NOMO-1 treated with DMSO at 0.1 percent for 48 hours (cell line): ENCODE measurements around the gene NR1I3.
"Not testable (repeated sequence)": the region's sequence is repeated elsewhere in the genome, so short reads cannot be mapped to it uniquely, and the experiment has no call there.

Experiments used
- DNase-seq: peaks from one replicate; lab custom pipeline; 2025; ENCODE audit not compliant: unreplicated experiment; lab: John Stamatoyannopoulos, UW

NR1I3 gene, protein sequence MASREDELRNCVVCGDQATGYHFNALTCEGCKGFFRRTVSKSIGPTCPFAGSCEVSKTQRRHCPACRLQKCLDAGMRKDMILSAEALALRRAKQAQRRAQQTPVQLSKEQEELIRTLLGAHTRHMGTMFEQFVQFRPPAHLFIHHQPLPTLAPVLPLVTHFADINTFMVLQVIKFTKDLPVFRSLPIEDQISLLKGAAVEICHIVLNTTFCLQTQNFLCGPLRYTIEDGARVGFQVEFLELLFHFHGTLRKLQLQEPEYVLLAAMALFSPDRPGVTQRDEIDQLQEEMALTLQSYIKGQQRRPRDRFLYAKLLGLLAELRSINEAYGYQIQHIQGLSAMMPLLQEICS

DNA sequence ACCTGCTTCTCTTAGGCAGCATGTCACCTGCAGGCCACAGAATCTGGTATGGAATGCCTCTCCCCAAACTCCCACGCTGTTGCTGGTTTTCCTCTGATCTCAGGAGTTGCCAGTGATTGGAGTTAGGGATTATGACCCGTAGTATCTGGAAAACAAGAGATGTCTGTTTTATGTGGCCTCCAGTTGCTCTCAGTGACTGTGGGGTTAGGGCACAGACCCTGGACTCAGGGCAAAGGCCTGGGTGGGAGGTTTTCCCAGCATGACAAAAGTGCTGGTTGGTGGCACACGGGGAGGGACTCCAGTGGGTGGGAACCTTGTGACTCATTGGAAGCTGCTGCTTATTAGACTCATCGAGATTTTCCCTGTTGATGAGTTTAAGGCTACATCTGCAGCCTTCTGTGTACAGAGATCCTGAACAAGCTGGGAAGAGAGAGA lies at the start of gene NR1I3:
Gene NR1I3, minus strand, starts transcription at position 165 of the 435 bp plus-strand sequence. CDS start 1,638 bp downstream, outside the sequence.
- no peak for DNase-seq

DNA sequence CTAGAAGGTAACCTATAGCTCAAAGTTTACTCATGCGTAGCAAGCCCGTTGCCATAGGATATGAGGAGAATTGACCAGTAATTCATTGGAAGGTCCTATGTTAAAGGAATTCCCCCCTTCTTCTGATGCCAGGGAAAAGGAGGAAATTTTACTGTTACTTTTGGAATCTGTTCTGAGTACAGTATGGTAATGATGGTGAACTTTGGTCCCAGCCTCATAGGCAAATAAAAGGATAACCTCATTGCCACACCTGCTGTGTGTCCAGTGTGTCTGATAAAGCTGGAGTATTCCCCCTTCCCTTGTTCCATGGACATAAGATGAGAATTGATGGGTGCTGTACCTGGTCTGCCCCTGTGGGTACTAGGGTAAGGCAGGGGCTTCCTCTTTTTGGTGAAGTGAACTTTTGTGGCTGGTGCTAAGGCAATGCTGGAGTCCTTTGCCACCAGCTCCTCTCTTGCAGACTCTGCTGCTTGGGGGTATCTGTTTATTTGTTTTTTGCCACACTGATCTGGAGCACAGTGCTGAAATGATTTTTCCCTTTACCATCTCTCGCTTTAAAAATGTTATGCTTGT lies 49.6 kb upstream of the NR1I3 start:
- no peak for DNase-seq

DNA sequence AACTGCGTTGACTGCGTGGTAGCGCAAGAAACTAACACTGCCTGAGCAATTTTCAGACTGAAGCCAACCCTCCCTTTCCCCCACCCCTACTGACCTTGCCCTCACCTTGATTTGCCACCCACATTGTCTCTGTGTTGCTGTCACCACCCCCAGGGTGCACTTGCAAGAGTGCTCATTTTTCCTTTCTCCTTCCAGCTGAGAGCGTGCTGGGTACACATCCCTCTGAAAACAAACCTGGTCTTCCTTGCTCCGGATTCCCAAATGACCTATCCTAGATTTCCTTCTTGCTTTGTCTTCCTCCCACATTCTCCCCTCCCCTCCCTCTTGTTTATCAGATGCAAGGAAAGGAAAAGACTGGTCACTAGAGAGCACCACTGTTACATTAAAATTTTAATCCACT lies 47.5 kb upstream of the NR1I3 start:
- no peak for DNase-seq

DNA sequence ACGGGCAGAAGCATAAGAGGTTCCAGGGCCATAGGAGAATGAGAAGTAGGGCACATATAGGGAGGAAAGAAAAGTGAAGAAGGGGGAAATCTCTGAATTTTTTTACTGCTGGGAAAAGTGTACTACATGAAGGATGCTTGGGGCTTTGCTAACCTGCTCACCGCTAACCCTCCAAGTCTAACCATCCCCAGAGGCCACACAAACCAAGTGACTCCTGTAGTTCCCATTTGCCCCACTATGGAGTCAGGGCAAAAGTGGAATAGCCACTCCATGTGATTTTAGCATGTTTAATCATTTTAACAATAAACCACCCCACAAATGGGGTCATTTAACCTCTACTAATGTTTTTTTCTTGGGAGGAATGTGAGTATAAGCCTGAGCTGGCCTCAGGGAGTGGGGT lies 47.1 kb upstream of the NR1I3 start:
- DNase-seq = no peak

DNA sequence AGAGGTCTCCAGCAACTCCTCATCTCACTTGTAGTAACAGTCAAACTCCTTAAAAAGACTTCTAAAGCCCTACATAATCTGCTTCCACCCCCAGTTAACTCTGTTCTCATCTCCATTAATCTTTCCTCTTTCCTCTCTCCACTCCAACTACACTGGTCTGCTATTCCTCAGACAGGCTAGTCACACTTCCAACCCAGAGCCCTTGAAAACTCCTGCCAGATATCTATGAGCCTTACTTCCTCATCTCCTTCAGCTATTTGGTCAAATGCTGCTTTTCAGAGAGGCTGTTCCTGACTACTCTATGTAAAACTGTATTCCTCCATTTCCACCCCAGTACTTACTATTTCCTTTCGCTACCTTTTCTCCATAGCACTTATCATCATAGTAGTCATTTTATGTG lies 45.0 kb upstream of the NR1I3 start:
- DNase-seq = no peak

DNA sequence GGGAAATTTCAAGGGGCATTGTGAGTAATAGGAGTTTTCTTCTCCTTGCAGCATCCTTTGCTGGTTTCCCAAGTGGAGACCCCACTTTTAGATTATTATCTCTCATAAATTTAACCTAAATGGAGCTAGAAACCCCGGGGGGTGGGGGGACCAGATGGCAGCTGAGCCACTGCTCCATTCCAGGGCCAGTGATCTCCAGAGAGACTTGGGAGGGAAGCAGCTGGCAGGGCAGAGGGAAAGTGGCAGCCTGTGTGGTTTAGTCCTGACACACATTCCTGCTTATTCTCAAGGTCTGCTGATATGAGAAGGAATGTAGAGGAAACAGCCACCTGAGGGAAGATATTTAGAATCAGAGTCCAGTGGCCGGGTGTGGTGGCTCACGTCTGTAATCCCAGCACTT lies 36.9 kb upstream of the NR1I3 start:
- DNase-seq = no peak

DNA sequence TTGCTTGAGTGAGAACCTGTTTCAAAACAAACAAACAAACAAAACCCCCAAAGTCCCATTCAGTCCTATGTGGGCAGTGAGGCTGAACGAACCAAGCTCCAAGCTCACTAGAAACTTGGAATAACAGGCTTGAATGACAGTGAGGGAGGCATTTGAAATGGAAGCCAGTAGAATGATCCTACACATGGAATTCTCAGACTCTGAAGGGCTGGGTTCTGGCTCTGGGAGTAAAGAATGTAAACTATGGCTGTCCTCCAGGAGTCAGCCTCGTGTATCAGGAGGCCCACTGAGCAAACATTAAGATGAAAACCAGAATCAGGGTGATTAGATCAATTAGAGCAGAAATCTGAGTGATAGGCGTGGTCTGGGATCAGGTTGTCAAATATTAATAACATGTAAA lies 35.4 kb upstream of the NR1I3 start:
- DNase-seq = no peak

DNA sequence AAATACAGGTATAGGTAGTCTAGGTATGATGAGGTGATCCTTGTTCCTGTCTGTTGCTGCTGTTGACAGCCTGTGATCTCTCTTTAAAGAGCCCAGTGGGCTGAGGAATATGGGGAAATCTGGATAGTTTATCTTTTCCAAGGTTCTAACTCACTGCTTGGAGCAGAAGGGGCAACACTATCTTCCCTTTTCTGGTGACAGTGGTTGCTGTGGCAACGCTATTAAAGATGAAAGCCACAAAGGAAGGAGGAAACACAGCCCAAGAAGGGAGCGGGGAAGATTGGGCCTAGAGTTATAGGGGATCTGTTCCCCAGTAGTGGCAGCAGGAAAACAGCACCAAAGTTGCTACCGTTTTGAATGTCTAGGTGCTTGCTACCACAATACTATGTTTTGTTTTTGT lies 29.3 kb upstream of the NR1I3 start:
- peak; percentile 76 for DNase-seq

DNA sequence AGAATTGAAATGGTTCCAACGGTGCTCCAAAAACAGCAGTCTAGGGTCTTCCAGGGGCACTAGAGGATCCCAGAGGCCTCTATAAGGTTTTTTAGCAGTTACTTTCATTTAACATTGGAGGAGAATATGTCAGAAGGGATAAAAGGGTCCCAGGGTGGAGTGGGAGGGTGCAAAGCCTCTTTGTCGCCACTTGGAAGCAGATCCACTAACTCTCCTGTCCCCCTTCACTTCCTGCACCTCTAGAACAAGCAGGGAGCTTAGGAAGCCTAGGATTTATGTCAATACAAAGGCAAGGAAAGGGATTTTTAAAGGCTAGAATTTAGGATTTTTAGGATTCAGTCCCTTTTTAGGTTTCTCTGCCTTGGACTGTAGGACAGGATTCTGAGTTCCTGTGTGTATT lies 28.8 kb upstream of the NR1I3 start:
- DNase-seq = no peak

DNA sequence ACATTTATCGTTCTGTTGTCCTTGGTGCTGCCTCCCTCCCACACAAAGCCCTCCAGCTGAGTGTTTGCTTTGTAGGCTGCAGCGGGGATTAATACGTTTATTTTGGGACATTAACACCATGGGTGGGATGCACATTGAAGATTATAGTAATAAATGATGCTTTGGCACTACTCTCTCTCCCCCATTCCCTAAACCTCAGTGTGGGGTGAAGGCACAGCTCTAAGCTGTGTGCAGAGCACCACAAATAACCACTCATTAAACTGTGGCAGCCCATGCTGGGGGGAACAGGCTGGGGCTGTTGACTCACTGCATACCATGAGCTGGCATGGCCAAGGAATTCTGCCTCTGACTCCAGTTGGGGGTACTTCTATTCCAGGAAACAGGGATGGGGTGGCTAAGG lies 28.2 kb upstream of the NR1I3 start:
- DNase-seq = no peak

DNA sequence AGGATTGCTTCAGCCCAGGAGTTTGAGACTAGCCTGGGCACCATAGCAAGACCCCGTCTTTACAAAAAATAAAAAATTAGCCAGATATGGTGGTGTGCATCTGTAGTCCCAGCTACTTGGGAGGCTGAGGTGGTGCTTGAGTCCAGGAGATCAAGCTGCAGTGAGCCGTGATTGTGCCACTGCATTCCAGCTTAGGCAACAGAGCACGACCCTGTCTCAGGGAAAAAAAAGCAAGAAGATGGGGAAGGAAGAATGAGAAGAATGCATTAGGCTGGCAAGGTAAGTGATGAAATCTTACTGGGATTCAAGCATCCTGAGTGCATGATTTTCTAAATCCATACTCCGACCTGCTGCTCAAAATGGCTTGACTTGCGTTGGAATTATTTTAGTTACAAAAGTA lies 27.3 kb upstream of the NR1I3 start:
- no peak for DNase-seq

DNA sequence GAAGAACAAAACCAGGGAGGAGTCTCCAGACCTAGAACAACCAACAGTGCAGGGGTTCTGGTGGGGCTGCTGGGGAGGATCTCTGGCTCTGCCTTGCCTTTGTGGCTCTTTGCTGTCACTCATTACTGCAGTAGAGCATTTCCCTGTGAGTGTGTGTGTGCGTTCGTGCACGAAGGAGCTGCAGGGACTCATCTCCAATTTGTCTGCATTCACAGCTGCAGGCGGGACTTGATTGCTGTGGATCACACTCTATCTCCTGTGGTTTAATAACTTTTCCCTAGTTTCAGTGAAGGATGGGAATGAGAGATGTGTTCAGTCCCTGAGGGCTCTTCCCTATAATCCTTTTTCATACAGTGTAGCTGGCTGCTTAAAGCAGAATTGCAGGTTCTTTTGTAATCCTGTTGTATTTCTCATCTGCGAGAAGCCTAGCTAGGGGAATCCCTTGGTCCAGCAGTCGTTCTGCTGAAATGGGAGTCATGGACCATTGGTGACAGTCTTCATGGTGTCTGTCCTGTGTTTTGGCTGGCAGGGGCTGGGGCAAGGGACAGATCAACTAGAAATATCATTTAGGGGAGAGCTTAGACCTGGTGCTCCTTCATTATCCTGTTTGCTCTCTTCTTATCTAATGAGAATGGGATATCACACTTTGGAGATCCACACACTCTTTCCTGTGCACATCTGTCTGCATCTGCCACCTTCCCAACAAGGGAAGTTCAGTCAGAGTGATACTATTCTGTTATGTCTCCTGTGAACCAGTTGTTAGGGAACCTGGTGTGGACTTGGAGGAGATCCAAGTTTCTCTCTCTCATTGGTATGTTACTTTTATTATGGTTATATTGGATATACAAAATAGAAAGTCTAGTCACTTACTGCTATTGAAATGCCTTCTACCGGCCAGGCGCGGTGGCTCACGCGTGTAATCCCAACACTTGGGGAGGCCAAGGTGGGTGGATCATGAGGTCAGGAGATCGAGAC lies 23.5 kb upstream of the NR1I3 start:
- DNase-seq = no peak

DNA sequence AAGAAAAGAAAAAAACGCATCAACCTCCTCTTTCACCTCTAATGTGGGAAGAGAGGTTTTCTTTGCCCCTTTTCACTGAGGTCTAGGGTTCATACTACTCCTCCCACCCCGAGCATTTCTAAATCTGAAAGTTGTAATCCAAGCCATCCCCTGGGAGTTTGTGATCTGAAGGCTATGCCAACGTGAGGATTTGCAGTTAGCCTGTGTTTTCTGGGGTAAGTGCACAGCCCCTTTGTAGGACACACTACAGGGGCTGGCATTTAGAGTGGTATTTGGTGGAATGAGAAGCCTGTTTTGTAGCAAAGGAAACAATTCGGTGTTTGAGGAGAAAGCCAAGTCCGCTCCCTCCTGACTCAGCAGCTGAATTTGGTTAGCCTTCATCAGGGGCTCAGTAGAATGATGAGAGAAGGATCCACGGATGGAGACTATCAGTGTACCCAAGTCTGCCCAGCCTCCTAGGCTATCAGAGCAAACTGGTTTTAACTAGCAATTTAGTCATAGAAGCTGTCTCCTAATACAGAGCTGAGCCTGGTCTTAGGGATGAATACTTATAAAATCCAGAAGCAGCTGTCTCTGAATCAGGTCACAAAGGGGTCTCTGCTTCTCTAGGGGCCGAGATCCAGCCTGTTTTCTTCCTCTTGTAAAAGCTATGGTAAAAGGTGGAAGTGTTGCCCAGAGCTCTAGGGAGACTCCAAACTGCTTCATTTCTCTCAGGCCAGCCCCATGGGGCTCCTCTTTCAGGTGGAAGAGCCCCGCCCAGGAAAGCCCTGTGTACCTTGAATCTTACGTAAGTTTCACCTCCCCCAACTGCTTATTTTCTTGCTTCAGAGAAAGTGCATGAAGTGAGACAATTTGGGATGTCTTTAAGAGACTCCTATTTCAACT lies 22.6 kb upstream of the NR1I3 start:
- DNase-seq = no peak

DNA sequence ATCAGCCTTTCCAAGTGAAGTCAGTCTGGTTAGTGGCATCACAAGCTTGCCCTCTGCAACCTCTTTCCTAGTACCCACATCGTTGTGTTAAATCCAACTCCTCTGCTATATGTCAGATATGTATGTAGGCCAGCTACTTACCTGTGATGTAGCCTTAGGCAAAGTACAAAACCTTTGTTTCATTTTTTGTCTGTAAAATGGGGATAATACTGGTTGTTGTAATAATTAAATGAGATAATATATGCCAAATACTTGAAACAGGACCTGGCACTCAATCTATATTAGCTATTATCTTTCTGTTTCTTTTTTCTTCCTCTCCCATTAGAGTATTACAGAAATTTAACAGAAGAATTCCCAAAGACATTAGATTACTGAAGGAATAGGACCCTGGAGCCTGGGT lies 21.8 kb upstream of the NR1I3 start:
- no peak for DNase-seq

DNA sequence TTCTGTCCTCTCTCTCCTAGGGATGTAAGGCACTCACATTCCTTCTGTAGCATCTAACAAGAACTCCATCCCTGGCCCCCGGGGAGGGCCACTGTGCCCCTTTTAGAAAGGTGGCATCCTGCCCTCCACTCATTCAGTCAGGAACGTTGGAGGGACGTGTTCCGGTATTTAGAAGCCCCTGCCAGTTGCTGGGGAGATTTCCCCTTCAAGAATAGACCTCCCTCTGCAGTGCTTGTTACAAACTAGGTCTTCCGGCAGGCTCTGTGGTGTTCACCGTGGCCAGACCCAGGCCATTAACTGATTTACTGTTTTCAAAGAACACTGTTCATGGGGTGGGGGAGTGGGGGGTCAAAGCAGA lies 21.3 kb upstream of the NR1I3 start:
- no peak for DNase-seq

DNA sequence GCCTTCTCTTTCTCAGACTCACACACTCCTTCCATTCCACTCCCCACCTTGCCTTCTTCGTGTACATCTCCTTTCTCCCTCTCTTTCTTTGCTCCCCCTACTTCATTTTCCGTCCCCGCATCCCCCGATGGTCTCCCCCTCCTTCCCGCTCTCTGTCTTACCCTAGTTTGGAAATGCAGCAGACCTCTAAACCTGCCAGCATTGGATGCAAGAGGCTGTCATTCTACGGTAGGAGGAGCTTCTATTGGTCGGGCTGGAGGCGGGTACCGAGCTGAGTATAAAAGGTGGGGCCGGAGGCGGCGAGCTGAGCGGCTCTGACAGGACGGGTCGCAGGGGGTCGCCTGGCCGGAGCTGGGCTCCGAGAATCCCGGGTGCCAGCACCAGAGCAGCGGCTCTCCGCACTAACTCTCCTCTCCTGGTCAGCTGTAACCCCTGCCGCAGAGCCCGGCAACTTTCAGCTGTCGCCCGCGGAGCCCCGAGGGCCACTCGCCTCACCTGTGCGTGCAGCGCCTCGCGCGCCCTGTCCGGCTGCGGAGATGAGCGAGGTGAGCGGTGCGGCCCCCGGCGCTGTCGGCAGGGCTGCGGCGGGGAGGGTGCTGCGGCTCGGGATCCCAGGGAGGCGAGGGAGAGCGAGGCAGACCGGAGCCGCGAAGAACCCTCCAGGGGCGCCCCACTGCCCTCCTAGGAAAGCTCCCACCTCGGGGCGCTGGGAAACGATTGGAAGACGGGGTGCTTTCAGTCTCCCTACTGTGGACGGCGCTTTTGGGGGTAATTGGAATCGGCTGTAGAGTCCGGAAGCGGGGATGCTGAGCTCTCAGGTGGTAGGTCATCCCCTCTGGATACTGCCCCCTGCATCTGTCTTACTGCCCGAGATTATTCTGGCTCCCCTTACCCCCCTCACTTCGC lies 20.7 kb upstream of the NR1I3 start, which contains the start of gene PCP4L1:
Gene PCP4L1, plus strand, starts transcription at position 307 of the 906 bp plus-strand sequence. Its CDS starts 230 bp downstream, at position 537.
- DNase-seq = no peak

DNA sequence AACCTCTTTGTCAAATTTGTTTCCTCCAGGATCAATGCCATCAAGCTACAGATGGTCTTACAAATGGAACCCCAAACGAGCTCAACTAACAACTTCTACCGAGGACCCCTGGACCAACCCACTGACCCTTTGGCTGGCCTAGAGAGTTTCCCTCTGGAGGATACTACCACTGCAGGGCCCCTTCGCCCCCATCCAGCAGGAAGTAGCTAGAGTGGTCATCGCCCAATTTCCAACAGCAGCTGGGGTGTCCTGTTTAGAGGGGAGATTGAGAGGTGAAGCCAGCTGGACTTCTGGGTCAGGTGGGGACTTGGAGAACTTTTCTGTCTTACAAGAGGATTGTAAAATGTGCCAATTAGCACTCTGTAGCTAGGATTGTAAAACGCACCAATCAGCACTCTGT lies 19.1 kb upstream of the NR1I3 start:
- DNase-seq = not testable (repeated sequence)

DNA sequence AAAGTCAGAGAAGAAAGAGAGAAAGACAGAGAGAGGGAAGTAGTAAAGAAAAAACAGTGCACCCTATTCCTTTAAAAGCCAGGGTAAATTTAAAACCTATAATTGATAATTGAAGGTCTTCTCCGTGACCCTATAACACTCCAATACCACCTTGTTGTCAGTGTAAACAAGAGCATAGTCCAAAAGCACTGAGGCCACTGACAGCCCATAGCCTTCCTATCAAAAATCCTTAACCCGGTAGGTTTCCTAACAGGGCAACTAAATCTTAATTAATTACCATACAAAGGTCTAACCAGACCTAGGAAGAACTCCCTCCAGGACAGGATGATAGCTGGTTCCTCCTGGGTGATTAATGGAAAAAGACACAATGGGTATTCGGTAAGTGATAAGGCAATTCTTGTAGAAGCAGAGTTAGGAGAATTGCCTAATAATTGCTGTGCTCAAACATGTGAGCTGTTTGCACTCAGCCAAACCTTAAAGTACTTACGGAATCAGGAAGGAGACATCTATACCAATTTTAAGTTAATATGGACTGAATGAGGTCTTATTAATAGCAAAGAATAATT lies 18.0 kb upstream of the NR1I3 start:
- DNase-seq = not testable (repeated sequence)

DNA sequence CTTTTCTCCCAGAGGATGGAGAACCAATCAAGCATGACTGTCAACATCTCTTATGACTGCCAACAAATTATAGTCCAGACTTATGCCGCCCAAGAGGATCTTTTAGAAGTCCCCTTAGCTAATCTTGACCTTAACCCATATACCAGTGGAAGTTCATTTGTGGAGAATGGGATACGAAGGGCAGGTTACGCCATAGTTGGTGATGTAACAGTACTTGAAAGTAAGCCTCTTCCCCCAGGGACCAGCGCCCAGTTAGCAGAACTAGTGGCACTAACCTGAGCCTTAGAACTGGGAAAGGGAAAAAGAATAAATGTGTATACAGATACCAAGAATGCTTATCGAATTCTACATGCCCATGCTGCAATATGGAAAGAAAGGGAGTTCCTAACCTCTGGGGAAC lies 17.3 kb upstream of the NR1I3 start:
- DNase-seq = not testable (repeated sequence)
